ENCODE data around the gene ELK3. TPM values are rescaled to one million over a fixed set of nuclear protein-coding genes. Genes with fewer than 3 reads are reported as not detected.

ELK3 gene
- total RNA-seq, 2 donors from 2014 or later, result 8.5 to 10.8 TPM

DNA sequence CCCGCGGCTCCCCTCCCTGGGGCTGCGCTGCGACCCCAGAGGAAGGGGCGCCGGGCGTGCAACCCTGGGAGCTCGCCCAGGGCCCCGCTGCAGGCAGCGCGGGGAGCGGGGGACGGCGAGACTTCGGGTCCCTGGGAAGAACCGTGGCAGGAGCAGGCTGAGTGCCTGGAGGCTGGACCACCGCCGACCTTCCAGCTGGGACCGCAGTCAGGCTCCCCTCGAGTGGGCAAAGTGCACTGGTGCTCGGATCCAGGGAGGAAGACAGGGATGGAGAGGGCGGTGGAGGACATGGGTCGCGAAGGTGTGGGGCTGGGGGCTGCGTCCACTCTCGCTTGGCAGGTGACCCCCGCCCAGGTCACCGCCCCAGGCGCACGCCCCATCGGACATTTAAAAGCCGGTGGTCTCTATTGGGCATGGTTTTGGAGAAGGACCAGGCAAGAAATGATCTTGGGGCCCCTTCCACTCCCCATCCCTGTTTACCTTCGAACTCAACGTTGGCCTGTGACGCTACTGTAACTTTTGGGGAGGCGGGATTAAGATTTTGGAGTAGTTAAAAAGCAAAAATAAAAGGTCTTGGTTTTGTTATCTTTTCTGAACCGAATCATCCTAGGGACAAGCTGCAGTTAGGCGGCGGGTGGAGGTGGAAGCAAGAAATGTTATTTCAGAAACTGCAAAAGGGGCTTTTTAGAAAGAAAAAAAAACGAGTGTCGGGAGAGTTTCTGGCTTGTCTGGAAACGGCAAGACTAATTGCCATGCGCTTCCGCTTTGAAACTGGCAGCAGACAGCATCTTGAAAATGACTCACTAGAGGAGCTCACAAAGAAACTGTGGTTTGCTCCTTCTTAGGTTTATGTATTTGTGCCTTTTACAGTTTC lies 1.0 kb downstream of the ELK3 start:
- H3K9ac ChIP-seq (ENCODE audit: low read depth in 2 of 2, low read length in 2 of 2), result peak overlapping the region; percentile 85 to 94
- no peaks in the 10 kb centered on the region for H3K4me1 ChIP-seq
- peak overlapping the region; percentile 77 for H3K4me3 ChIP-seq
- no peaks in the 10 kb centered on the region for H3K9me3 ChIP-seq
- H3K36me3 ChIP-seq, result no peaks in the 10 kb centered on the region
- peak; percentile 66 for DNase-seq
- TF ChIP-seq, protein P1, sequence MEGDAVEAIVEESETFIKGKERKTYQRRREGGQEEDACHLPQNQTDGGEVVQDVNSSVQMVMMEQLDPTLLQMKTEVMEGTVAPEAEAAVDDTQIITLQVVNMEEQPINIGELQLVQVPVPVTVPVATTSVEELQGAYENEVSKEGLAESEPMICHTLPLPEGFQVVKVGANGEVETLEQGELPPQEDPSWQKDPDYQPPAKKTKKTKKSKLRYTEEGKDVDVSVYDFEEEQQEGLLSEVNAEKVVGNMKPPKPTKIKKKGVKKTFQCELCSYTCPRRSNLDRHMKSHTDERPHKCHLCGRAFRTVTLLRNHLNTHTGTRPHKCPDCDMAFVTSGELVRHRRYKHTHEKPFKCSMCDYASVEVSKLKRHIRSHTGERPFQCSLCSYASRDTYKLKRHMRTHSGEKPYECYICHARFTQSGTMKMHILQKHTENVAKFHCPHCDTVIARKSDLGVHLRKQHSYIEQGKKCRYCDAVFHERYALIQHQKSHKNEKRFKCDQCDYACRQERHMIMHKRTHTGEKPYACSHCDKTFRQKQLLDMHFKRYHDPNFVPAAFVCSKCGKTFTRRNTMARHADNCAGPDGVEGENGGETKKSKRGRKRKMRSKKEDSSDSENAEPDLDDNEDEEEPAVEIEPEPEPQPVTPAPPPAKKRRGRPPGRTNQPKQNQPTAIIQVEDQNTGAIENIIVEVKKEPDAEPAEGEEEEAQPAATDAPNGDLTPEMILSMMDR (IDR thresholded peaks at IDR 0.05), result no peak
- intact Hi-C loops (cut with DNase I), result no loop called here
- peak overlapping the region; percentile 64 for H3K27ac ChIP-seq
- H3K27me3 ChIP-seq, result no peaks in the 10 kb centered on the region

DNA sequence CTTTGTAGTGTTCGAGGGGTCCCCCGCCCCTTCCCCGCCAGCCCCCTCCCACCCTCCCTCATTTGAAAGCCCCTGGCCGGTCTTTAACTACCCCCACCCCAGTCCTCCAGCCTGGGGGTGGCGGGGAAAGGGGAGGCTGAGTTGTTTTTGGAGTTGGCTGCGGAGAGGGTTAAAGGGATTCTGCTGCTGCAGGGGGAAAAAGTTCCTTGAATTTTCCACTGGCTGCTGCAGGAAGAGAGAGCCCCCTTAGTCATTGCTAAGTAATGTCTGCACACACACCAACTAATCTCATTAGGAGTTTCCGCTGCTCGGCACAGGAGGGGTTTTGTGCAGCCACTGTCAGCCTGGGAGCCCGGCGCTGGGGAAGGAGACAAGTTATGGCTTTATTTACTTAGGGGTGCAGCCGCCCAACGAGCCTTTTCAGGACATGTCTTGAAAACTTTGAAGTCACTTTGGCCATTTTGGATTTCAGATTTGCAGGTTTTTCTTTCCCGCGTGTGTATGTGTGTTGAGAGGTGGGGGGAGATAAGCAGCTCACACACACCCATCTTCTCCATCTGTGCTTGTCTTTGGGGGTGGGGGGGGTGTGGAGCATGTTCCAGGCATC lies 1.8 kb downstream of the ELK3 start:
- Histone ChIP-seq H3K9ac (ENCODE audit: low read depth in 2 of 2, low read length in 2 of 2) (peak overlapping the region; percentile 30 to 35), H3K27me3 (no peaks in the 10 kb centered on the region), H3K9me3 (no peaks in the 10 kb centered on the region), H3K36me3 (no peaks in the 10 kb centered on the region), H3K4me3 (peak overlapping the region; percentile 77), H3K4me1 (no peaks in the 10 kb centered on the region), H3K27ac (peak overlapping the region; percentile 64)
- intact Hi-C loops (cut with DNase I), result no loop called here
- TF ChIP-seq, protein P1 (IDR thresholded peaks at IDR 0.05), result no peak
- peak; percentile 38 for DNase-seq

DNA sequence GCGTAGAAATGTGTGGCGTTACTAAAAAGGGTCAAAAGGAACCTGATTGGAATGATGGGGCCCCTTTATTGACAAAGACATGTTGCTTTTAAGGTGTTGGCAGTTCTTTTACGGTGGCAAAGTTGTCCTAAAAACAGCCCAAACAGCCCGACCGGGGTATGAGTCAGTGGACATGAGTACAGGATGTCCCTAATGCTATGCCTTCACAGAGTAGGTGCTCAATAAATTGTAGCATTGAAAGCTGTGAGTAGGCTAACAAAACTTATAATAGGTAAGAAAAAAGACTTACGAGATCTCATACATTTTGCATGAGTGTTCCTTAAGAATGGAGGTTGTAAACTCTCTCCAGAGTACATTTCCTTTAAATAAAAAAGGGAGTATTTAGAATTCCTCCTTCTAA lies 2.6 kb downstream of the ELK3 start:
- peak overlapping the region; percentile 64 for H3K27ac ChIP-seq
- DNase-seq, result no peak
- no peaks in the 10 kb centered on the region for H3K36me3 ChIP-seq
- no peaks in the 10 kb centered on the region for H3K4me1 ChIP-seq
- peak overlapping the region in 1 of 2 donors; percentile 30 for H3K9ac ChIP-seq (ENCODE audit: low read depth in 2 of 2, low read length in 2 of 2)
- H3K9me3 ChIP-seq, result no peaks in the 10 kb centered on the region
- H3K4me3 ChIP-seq, result no peak overlapping the region
- H3K27me3 ChIP-seq, result no peaks in the 10 kb centered on the region
- TF ChIP-seq, protein P1 (IDR thresholded peaks at IDR 0.05), result no peak
- intact Hi-C loops (cut with DNase I), result no loop called here

DNA sequence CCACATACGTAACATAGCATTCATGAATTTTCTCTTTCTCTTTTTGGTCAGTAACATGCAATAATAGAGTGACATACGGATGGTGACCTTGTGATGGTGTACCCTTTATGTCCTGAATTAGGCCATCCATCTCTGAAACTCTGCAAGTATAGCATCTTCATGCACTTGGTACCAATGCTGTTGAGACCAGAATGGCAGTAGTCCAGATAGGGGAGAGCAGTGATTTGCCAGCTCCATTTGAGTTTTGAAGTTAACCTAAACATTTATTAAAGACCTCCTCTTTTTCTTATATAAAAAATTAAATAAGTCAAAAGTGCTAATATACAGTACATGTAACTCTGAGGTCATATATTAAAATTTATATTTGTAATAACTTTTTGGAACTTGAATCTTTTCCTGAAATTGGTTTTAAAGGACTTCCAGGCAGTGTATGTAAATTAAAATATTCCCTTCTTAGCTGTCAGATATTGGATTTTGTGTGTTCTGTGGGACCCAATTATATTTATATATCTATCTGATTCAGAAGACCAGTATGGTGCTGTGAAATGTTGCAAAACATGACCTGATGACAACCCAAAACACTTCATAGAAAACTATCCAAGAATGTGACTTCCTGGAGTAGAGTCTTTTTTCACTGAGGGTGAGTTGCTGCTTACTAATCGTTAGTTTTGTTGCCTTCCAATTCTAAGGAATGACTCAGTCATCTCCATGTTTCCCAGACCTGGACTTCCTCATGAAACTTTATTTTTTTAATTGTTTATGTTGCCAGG lies 3.5 kb downstream of the ELK3 start:
- Histone ChIP-seq H3K9ac (ENCODE audit: low read depth in 2 of 2, low read length in 2 of 2) (no peak overlapping the region), H3K4me1 (no peaks in the 10 kb centered on the region)

DNA sequence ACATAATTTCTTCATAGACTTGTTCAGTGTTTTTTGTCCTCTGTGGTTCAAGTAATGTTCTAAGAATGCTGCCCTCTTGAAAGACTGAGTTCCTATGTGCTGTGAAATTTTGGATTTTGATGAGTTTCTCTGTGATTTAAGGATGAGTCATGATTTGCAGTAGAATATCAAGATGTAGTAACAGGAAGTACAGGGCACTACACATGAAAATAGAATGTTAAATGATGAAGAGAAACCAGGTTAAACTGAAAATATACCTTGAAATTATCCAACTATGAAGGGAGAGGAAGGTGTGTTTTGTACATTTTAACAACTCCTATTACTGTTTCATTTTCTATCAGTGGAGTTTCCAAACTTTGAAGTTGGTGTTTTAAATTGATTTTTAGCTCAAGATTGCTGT lies 4.8 kb downstream of the ELK3 start:
- Histone ChIP-seq H3K36me3 (no peaks in the 10 kb centered on the region), H3K9ac (ENCODE audit: low read depth in 2 of 2, low read length in 2 of 2) (no peak overlapping the region), H3K27ac (peak overlapping the region; percentile 39), H3K9me3 (no peaks in the 10 kb centered on the region), H3K4me3 (no peak overlapping the region), H3K4me1 (no peaks in the 10 kb centered on the region), H3K27me3 (no peaks in the 10 kb centered on the region)
- TF ChIP-seq, protein P1 (IDR thresholded peaks at IDR 0.05), result no peak
- DNase-seq, result no peak
- intact Hi-C loops (cut with DNase I), result no loop called here

More for the DNA sequence above, 3.5 kb downstream of the ELK3 start:
- no peak overlapping the region for H3K4me3 ChIP-seq
- intact Hi-C loops (cut with DNase I), result no loop called here
- H3K9me3 ChIP-seq, result no peaks in the 10 kb centered on the region
- H3K36me3 ChIP-seq, result no peaks in the 10 kb centered on the region
- no peak for DNase-seq
- TF ChIP-seq, protein P1 (IDR thresholded peaks at IDR 0.05), result no peak
- peak overlapping the region; percentile 39 for H3K27ac ChIP-seq
- H3K27me3 ChIP-seq, result no peaks in the 10 kb centered on the region
